K562 (cell line): Measurements from ENCODE around the gene NFYC. TPM values are rescaled to one million over a fixed set of nuclear protein-coding genes. Genes with fewer than 3 reads are reported as not detected.

Source experiments
- ATAC-seq: fragments of 200-7000 bp; cut with Tn5 transposase; 3 replicates; pipeline ENCODE4 v1.9.1; 2020; ENCODE audit warnings: moderate library complexity
- BruUV-seq: library from RNA; stranded (reverse); fragments of 400-500 nt; replicated peaks from 2 replicates; lab custom pipeline; 2021; lab: Mats Ljungman, UMichigan
- CTCF ChIA-PET: fragments of 300-600 bp; formaldehyde crosslinking; extraction: SDS; loops from one replicate; lab custom pipeline; 2021; ENCODE audit warnings: low intra/inter-chr PET ratio; lab: Yijun Ruan, JAX
- POLR2A ChIA-PET: fragments of 300-600, 350-650 bp; sonication (Branson Sonifier 250); formaldehyde crosslinking; extraction: SDS; loops from one replicate; lab custom pipeline; 2021; ENCODE audit warnings: antibody characterized with exemption, inconsistent platforms; lab: Yijun Ruan, JAX
- DNase-seq, 4 experiments: peaks; one replicate each; pipeline versions ENCODE4 v3.0.0 to v3.0.0-alpha.2; 2011 to 2018; ENCODE audit warnings: low spot score in 3 of 4, mixed read lengths in 3 of 4; ENCODE audit errors: extremely low read depth in 1 of 4
- FAIRE-seq: peaks from 2 replicates; lab custom pipeline; 2011; peaks lifted over from hg19 to GRCh38; lab: Jason Lieb, UNC
- H2AFZ ChIP-seq: 2 replicates; pipeline ENCODE4 v1.6.0; 2011; ENCODE audit warnings: low read depth, low read length, control low read depth, inconsistent platforms
- H3K27ac ChIP-seq: fragments of 200-600 bp; 3 replicates; pipeline ENCODE4 v1.8.0; 2011; ENCODE audit warnings: low read depth, mild to moderate bottlenecking, control low read depth, inconsistent platforms, low read length, moderate library complexity, mixed read lengths; ENCODE audit errors: extremely low read depth
- H3K27me3 ChIP-seq, 2 experiments: fragments of 300-600 bp in 1 of 2; 2 replicates in 1 of 2; 3 replicates in 1 of 2; pipeline versions ENCODE4 v1.6.0 to v1.8.0; 2011; ENCODE audit warnings: inconsistent platforms in 2 of 2, low read length in 2 of 2, mild to moderate bottlenecking in 1 of 2, mixed read lengths in 1 of 2, moderate library complexity in 1 of 2; ENCODE audit not compliant: control insufficient read depth in 2 of 2, insufficient read depth in 2 of 2
- H3K36me3 ChIP-seq: fragments of 300-600 bp; 3 replicates; pipeline ENCODE4 v1.8.0; 2011; ENCODE audit warnings: mild to moderate bottlenecking, low read length, inconsistent platforms; ENCODE audit not compliant: control insufficient read depth, insufficient read depth
- H3K4me1 ChIP-seq, 2 experiments: fragments of 200-600 bp in 1 of 2; replicated peaks in 1 of 2; 2 replicates in 1 of 2; 3 replicates in 1 of 2; pipeline versions ENCODE4 v1.5.1 to v1.8.0; 2011; ENCODE audit warnings: inconsistent platforms in 2 of 2, low read length in 2 of 2, mild to moderate bottlenecking in 1 of 2, mixed read lengths in 1 of 2, moderate library complexity in 1 of 2; ENCODE audit not compliant: control insufficient read depth in 2 of 2, insufficient read depth in 2 of 2
- H3K4me2 ChIP-seq: 2 replicates; pipeline ENCODE4 v1.6.1; 2011; ENCODE audit warnings: low read length, control low read depth, inconsistent platforms, mixed read lengths; ENCODE audit not compliant: insufficient read depth
- H3K4me3 ChIP-seq: fragments of 200-600 bp; sonication (generic), shearing (Covaris generic); 2 replicates; pipeline ENCODE4 v1.5.1; 2016; ENCODE audit warnings: control low read depth, inconsistent platforms
- H3K79me2 ChIP-seq: fragments of 200-600 bp; 3 replicates; pipeline ENCODE4 v1.8.0; 2011; ENCODE audit warnings: low read length, inconsistent platforms; ENCODE audit not compliant: control insufficient read depth, insufficient read depth
- H3K9ac ChIP-seq, 2 experiments: 2 replicates each; pipeline versions ENCODE4 v1.6.0 to v1.6.1; 2011; ENCODE audit warnings: low read depth in 2 of 2, low read length in 2 of 2, control low read depth in 1 of 2, inconsistent platforms in 1 of 2, mild to moderate bottlenecking in 1 of 2, mixed read lengths in 1 of 2; ENCODE audit not compliant: insufficient read depth in 1 of 2
- H3K9me1 ChIP-seq: one replicate; pipeline ENCODE4 v1.6.0; 2011; ENCODE audit warnings: inconsistent platforms, mild to moderate bottlenecking, low read length, moderate library complexity; ENCODE audit not compliant: control insufficient read depth, insufficient read depth
- H3K9me3 ChIP-seq: replicated peaks from 2 replicates; pipeline ENCODE4 v1.5.1; 2011; ENCODE audit warnings: low read depth, low read length, inconsistent platforms; ENCODE audit not compliant: control insufficient read depth, insufficient read depth
- H4K20me1 ChIP-seq: replicated peaks from 2 replicates; pipeline ENCODE4 v1.6.1; 2011; ENCODE audit warnings: low read length, inconsistent platforms, mixed read lengths; ENCODE audit not compliant: control insufficient read depth, insufficient read depth
- ARNT ChIP-seq, 2 experiments: fragments of 450-650 bp; IDR thresholded peaks; 2 replicates each; pipeline ENCODE4 v1.6.1; 2016; ENCODE audit warnings: mild to moderate bottlenecking in 1 of 2
- FOXK2 ChIP-seq, 2 experiments: fragments of 450-650 bp; IDR thresholded peaks in 1 of 2; conservative IDR thresholded peaks in 1 of 2; 2 replicates each; pipeline ENCODE4 v1.6.1; 2016; ENCODE audit warnings: low read depth in 2 of 2, mild to moderate bottlenecking in 1 of 2
- HDAC8 ChIP-seq: fragments of 450-650 bp; IDR thresholded peaks from 2 replicates; pipeline ENCODE4 v1.6.1; 2016; ENCODE audit warnings: mild to moderate bottlenecking, missing genetic modification characterization, moderate library complexity, missing compliant biosample characterization
- HSF4 ChIP-seq: fragments of 250-450 bp; sonication (Bioruptor Pico); IDR thresholded peaks from 2 replicates; pipeline ENCODE4 v2.1.2; 2022; ENCODE audit warnings: mild to moderate bottlenecking, moderate library complexity, borderline replicate concordance
- RBBP5 ChIP-seq: fragments of 200-600 bp; sonication (generic); IDR thresholded peaks from 2 replicates; pipeline ENCODE4 v1.6.1; 2012; ENCODE audit warnings: borderline replicate concordance, mild to moderate bottlenecking, low read length, control low read depth, inconsistent platforms; ENCODE audit not compliant: insufficient read depth, poor library complexity, severe bottlenecking
- TEAD1 ChIP-seq, 2 experiments: fragments of 450-650 bp in 1 of 2; sonication (generic) in 1 of 2; formaldehyde crosslinking; IDR thresholded peaks; 2 replicates each; pipeline versions ENCODE4 v1.4.0 to v1.8.0; 2020 to 2022; ENCODE audit warnings: mild to moderate bottlenecking in 2 of 2, missing genetic modification reagents in 1 of 2
- WGBS: fragments of 100-300 bp; shearing (Covaris generic); methylation state at CpG from one replicate; pipeline ENCODE4 v1.1.6; 2016; ENCODE audit warnings: low coverage, mixed read lengths; ENCODE audit not compliant: insufficient coverage; ENCODE audit errors: missing lambda C conversion rate; 5-methylcytosine and 5-hydroxymethylcytosine counted together
- in situ Hi-C: fragments of 300-500 bp; cut with MboI; formaldehyde crosslinking; loops from 4 replicates; pipeline ENCODE4 v1.15.0; 2018; ENCODE audit warnings: inconsistent platforms, mixed read lengths
- intact Hi-C: fragments of 100-400 bp; cut with micrococcal nuclease; formaldehyde crosslinking; loops from 2 replicates; pipeline ENCODE4 v1.14.2; 2022
- polyA plus RNA-seq, 8 experiments: library from polyadenylated mRNA; depleted of rRNA in 4 of 8; stranded (reverse) in 5 of 8; unstranded in 3 of 8; fragments of >200 nt; fragmentation: Nextera tagmentation in 2 of 8; fragmentation: Illumina TruSeq in 1 of 8; extraction: Ambion mirVana in 2 of 8; extraction: Trizol in 1 of 8; gene quantifications; 2 replicates each; pipeline versions ENCODE4 v1.2.1 to v1.2.3, GENCODE V29; 2011 to 2014; ENCODE audit warnings: inconsistent platforms in 1 of 8, missing spikeins in 1 of 8
- total RNA-seq, 7 experiments: library from RNA; depleted of rRNA in 6 of 7; stranded (reverse); fragments of >200 nt in 6 of 7; fragmentation: Illumina TruSeq in 2 of 7; extraction: Trizol in 2 of 7; gene quantifications; 2 replicates each; pipeline versions ENCODE4 v1.2.1 to v1.2.3, GENCODE V29; 2011 to 2021; ENCODE audit warnings: low replicate concordance in 1 of 7

The NFYC gene
- total and polyA plus RNA-seq, 9 of the 15 experiments (the other 6 are each of a cell fraction or from before 2014, with no cell fraction given): 4.8 to 59.8 (median 41.1) TPM

- TF ChIP-seq HDAC8 (tag): no peak
- TF ChIP-seq TEAD1 (CRISPR knock-in tag; IDR thresholded peaks at IDR 0.05): no peak
- TF ChIP-seq FOXK2 (conservative IDR thresholded peaks at IDR 0.05 in 1 of 2, IDR thresholded peaks at IDR 0.05 in 1 of 2; ENCODE audit: low read depth in 2 of 2): no peak
These were observed 28.0 kb upstream of the NFYC start (continued) for GRCh38 chr1:40663324-40664166.

DNA sequence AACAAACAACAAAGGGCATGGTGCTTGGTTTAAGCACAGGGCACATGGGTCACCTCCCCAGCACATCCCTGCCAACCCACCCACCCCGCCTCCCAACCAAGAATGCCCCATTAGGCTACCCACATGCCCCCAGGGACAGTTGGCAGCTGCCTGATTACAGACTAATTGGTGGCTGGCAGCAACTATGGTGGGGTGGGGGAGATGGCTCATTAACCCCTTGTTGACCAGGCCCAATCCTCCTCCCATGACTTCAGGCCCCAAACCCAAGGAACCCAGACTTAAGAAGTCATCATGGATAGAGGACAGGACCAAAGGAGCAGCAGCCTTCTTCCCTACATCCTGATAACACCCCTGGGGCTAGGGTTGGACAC lies 27.4 kb upstream of the NFYC start:
- Histone ChIP-seq H3K4me2 (no peak overlapping the region), H2AFZ (no peak overlapping the region), H3K9ac (no peak overlapping the region), H3K9me3 (no peaks in the 10 kb centered on the region), H4K20me1 (peaks cover 4% of the 10 kb centered on the region; the same call in 1 of the 2 replicates), H3K27me3 (peaks cover 2 to 46% of the 10 kb centered on the region in 2 experiments; a peak in 4 of 5 replicates), H3K9me1 (peaks cover 4% of the 10 kb centered on the region), H3K27ac (no peak overlapping the region), H3K36me3 (no peaks in the 10 kb centered on the region), H3K79me2 (no peaks in the 10 kb centered on the region), H3K4me1 (peaks cover 14 to 19% of the 10 kb centered on the region in 2 experiments), H3K4me3 (no peak overlapping the region)
- no TSS peak for BruUV-seq
- TF ChIP-seq HSF4 (CRISPR knock-in tag): no peak
- no peak for TF ChIP-seq ARNT (IDR thresholded peaks at IDR 0.05)
- peak; percentile 6 for TF ChIP-seq RBBP5
- ChIA-PET CTCF (no interaction called here), POLR2A (interaction anchor here (0.6 to 1.7 kb wide), 3 partner anchors 18 to 27 kb away, joined by 3 to 4 read pairs (median 3); partner anchors contain the start of gene NFYC)
- no peak for FAIRE-seq
- WGBS: 100% methylated on average over 1 of the region's 1 CpG
- intact Hi-C loops: no loop called here
- in situ Hi-C loops: no loop called here
- no peak for ATAC-seq
- DNase-seq: no peak
